RPMI8226 (cell line): Measurements from ENCODE around the gene LNX2.

Experiments used
- DNase-seq: peaks from one replicate; pipeline ENCODE4 v3.0.0-alpha.2; 2015

Gene LNX2

DNA sequence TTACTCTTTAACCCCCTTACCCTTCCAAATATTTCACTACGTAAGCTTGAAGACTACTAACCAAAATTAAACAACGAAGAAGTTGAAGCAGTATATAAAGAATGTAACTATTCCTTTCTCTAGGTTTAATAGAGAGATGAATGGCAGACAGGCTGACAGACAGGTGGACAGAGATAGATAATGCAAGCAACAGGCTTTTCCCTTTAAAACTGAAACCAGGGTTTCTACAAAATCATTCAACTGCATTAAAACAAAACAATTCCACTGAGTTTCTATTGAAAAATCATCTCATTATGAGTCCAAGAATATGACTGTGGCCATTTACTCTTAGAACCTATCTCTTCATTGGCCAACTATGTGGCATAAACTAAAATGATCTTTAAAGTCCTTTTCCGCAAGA is 15.2 kb downstream of the LNX2 start:
- DNase-seq, result no peak

DNA sequence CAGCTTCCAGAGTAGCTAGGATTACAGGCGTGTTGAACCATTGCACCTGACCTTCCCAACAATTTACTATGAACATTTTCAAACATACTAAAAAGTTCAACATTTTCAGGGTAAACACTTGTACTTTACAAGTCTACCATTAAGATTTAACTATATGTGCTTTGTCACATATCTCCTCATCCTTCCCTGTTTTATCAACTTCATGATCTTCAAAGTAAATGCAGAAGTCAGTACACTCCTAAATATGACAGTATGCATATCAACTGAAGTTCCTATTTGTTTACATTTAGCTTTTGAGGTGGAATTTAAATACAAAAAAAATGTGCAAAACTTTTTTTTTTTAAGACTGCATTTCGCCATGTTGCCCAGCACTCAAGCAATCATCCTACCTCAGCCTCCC is 18.5 kb downstream of the LNX2 start:
- no peak for DNase-seq

GRCh38 chr13:27601208-27601607 is 19.1 kb downstream of the LNX2 start:
- no peak for DNase-seq

GRCh38 chr13:27600711-27601110 is 19.6 kb downstream of the LNX2 start:
- DNase-seq, result no peak

DNA sequence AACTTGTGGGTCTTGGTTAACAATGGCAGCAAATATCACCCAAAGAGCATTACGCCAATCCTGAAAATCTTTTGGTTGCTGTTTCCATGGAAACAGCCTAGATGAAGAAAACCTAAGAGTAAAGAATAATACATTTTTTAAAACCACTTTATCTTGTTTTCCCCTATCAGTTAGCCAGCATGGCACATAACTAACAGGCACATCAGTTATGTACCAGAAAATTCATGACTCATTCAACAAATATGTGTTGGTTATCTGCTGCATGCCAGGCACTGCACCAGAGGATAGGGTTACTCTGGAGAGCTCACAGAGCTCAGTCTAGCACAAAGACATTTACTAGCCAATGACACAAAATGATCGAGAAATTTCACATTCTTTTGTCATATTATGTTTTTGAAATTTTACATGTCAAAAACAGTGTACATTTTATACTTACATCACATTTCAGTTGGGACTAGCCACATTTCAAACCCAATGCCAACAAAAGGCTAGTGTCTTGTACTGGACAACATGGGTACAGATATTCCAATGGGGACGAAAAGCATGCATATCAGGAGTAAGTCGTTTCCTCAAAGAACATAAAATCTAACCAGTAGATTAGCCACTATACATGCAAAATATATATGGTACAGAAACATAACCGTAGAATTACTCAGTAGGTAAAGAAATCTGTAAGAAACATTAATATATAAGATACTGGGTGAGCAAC is 20.3 kb downstream of the LNX2 start:
- DNase-seq, result no peak

DNA sequence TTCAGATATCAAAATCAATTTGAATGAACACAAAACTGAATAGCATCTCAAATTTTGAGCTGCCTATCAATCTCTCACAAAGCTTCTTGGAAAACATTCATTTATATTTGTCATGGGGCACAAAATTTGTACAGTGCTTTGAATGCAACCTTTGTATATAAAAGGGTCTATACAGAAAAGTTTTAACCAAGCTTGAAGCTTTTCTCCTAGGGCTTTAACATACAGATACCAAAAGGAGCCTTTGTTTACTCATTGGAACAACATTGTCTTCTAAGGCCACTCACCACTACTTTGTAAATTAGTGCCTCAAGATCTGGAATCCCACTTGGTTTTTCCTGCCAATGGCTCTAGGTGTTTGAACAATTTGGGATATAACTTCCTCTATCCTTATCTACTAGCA is 21.2 kb downstream of the LNX2 start:
- no peak for DNase-seq

GRCh38 chr13:27595055-27595811 is 25.1 kb downstream of the LNX2 start:
- DNase-seq, result no peak

DNA sequence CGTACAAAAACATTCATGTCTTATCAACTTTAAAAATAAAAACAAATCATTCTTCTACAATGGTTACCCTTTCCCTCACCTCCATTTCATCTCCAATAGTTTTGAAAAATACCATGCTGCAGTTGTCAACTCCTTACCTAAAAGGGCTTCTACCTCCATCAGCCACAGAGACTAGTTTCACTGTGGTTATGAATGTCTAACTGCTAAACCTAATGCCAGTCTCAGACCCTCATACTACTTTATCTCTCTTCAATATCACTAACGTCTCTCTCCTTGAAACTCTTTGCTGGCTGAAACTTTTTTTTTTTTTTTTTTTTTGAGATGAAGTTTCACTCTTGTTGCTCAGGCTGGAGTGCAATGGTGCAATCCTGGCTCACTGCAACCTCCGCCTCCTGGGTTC is 27.1 kb downstream of the LNX2 start:
- DNase-seq, result no peak

- no peak for DNase-seq
Observed at GRCh38 chr13:27592865-27593264, 27.5 kb downstream of the LNX2 start.

GRCh38 chr13:27588405-27588804 is 31.9 kb downstream of the LNX2 start:
- no peak for DNase-seq

DNA sequence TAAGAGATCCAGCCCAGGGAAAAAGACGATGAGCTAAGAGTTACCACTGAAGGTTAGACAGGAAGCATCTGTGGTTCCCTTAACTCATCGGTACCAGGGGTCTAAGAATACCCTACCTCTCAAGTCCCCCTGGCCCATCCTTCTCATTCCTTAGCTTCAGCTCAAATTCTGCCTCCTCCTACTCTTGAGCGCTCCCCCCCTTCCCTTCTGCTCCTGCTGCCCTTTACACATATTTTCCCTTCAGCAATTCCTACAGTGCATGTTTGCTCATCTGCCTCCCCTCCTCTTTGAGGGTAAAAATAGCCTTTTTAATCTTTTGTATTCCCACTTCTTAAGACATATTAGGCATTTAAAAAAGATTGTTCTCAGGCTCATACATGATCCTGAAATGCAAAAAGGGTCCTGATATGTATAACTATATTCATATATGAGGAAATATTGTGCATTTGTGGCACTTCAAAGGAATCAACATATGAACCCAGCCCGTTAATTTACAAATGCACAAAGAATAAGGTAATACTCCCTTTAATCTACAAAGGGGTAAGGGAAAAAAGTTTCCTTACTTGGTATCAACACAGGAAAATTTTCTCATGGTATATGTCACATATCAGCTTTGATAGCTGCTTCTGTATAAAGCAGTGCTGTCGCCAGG is 33.1 kb downstream of the LNX2 start:
- no peak for DNase-seq

GRCh38 chr13:27583645-27584044 is 36.7 kb downstream of the LNX2 start:
- DNase-seq, result no peak

- DNase-seq, result no peak
Observed at GRCh38 chr13:27578121-27579030, 42.0 kb downstream of the LNX2 start.

DNA sequence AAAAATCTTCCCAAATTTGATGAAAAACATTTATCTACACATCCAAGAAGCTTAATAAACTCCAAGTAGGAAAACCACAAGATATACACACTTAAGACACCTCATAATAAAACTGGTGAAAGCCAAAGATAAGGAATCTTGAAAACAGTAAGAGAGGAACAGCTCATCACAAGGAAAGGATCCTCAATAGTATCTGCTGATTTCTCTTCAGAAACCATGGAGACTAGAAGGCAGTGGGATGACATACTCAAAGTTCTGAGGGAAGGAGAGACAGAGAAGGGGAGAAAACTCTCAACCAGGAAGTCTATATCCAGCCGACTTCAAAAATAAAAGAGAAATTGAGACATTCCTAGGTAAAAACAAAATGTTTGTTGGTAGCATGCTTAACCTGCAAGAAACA is 45.7 kb downstream of the LNX2 start:
- DNase-seq, result no peak

DNA sequence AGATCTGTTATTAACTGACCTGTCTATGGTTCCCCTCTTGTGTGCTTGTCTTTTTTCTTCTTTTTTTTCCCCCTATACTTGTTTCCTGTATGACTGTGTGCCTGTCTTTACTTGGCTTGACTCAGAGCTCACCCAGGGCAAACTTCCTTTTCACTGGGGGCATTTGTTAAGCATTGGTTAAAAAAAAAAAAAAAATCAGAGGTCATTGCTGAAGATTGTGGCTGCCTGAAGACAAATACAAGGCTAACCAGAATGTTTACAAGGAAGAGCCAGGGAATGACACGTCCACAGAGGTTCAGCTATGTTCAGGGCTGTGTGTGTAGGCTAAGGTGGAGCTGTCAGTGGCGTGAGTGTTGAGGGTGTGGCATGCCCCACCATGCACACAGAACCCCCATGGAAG is 47.1 kb downstream of the LNX2 start:
- no peak for DNase-seq

- no peak for DNase-seq
Observed at GRCh38 chr13:27572234-27572901, 48.0 kb downstream of the LNX2 start.

DNA sequence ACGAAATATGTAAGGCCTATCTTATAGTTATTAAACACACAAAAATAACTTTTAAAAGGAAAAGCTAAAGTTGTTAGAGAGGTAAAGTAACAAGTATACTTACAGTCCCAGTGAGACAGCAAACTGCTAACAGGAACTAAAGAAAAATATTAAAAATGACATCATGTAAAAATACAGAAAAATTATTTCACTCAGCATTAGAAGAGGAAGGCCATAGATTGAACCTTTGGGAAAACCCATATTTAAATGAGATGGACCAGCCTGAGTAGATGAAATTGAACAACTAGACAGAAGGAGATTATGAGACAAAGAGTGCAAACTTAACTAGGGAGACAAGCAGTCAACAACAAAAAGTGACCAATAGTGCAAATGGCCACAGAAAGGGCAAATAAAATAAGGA is 49.4 kb downstream of the LNX2 start:
- DNase-seq, result no peak

GRCh38 chr13:27569405-27569804 is 50.9 kb downstream of the LNX2 start:
- DNase-seq, result no peak

DNA sequence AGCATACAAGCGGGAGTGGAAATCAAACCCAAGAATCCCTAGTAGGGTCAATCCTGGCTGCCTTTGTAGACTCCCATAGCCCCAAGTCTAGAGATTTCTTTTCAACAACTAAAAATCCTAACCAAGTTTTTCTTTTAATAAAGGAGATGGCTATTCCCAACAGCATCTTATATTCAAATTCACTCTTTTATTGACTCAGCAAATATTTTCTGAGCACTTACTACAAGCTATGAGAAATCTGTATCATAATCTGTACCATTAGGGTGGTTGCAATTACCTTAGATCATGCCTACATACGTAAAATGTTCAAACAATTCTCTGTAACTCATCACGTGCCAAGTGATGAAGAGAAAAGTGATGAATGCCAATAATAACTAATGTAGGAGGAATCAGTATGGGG is 54.5 kb downstream of the LNX2 start:
- DNase-seq, result no peak

DNA sequence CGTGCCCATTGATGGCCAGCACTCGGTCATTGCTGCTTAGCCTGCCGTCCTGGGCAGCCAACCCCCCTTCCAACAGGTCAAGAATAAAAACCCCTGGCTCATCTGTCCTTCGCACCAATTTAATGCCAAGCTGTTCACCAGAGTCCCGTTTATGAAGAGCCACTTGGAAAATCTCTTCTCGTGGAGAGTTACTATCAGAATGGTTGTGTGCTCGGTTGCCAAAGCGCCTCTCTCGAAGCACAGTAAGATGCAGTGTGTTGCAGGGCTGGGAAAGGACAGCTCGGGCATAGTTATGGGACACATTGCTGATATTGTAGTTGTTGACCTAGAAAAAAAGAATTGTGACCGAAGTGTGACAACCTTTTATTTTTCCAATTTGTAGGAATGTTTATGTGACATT is 57.9 kb downstream of the LNX2 start:
- DNase-seq, result no peak

DNA sequence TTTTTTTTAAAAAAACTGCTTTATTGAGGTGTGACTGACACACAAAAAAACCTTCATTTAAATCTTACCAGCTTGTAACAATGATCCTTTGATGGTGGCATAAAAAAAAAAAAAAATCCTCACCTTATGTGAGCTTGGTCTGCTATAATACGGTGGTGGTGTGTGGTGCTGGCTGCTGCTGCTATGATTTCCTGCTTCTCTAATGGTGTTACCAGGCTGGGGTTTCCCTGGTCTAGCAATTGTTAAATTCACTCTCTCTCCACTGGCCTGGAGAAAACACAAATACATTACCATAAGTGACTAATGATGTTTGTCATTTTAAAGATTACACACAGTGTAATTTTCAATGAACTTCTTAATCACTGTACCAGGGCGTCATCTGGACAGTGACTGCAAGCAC is 60.6 kb downstream of the LNX2 start:
- no peak for DNase-seq

- DNase-seq, result no peak
Observed at GRCh38 chr13:27556109-27556508, 64.2 kb downstream of the LNX2 start.

- DNase-seq, result no peak
Observed at GRCh38 chr13:27551562-27551961, 68.8 kb downstream of the LNX2 start.
